B cell (primary cell): Measurements from ENCODE around the gene HERPUD1. TPM values are rescaled to one million over a fixed set of nuclear protein-coding genes. Genes with fewer than 3 reads are reported as not detected.

Source experiments
- ATAC-seq: fragments of 200-7000 bp; cut with Tn5 transposase; one replicate; pipeline ENCODE4 v1.10.0; 2021; ENCODE audit warnings: low read depth, mild to moderate bottlenecking, moderate number of reproducible peaks, moderate library complexity
- CTCF ChIA-PET: fragments of 350-600 bp; sonication (Branson Sonifier 250); formaldehyde crosslinking; loops from one replicate; lab custom pipeline; 2021; ENCODE audit warnings: antibody characterized with exemption, inconsistent platforms; lab: Charles Lee
- POLR2A ChIA-PET: fragments of 350-600 bp; sonication (Branson Sonifier 250); formaldehyde crosslinking; loops from one replicate; lab custom pipeline; 2021; ENCODE audit warnings: antibody characterized with exemption; lab: Charles Lee
- DNase-seq: peaks from one replicate; pipeline ENCODE4 v3.0.0; 2013
- H2AFZ ChIP-seq: 2 replicates; pipeline ENCODE4 v1.6.1; 2012; ENCODE audit warnings: mild to moderate bottlenecking, low read depth, low read length; ENCODE audit not compliant: insufficient read depth, poor library complexity, severe bottlenecking
- H3K27ac ChIP-seq, 2 donors: 1 replicate in 1 of 2; 2 replicates in 1 of 2; pipeline ENCODE4 v1.5.1; 2012 to 2013; ENCODE audit warnings: low read length in 2 of 2, mild to moderate bottlenecking in 2 of 2, moderate library complexity in 1 of 2
- H3K27me3 ChIP-seq, 4 experiments: fragments of 200-600 bp in 1 of 4; sonication (generic) in 1 of 4; replicated peaks in 1 of 4; 1 replicate in 2 of 4; 2 replicates in 2 of 4; pipeline versions ENCODE4 v1.6.1 to v1.7.0; 2013 to 2016; ENCODE audit warnings: low read length in 3 of 4, mild to moderate bottlenecking in 2 of 4, mixed read lengths in 1 of 4, moderate library complexity in 1 of 4; ENCODE audit not compliant: insufficient read depth in 4 of 4, control insufficient read depth in 3 of 4; ENCODE audit errors: control extremely low read depth in 1 of 4
- H3K36me3 ChIP-seq, 2 experiments: replicated peaks in 1 of 2; 1 replicate in 1 of 2; 2 replicates in 1 of 2; pipeline versions ENCODE4 v1.6.1 to v1.7.1; 2013; ENCODE audit warnings: low read length in 1 of 2; ENCODE audit not compliant: insufficient read depth in 2 of 2, control insufficient read depth in 1 of 2; ENCODE audit errors: control extremely low read depth in 1 of 2, extremely low read depth in 1 of 2
- H3K4me1 ChIP-seq, 2 donors: fragments of 200-600 bp in 1 of 2; sonication (generic) in 1 of 2; 1 replicate in 1 of 2; 2 replicates in 1 of 2; pipeline versions ENCODE4 v1.5.1 to v1.6.1; 2013 to 2017; ENCODE audit warnings: low read length in 2 of 2; ENCODE audit not compliant: control insufficient read depth in 2 of 2, insufficient read depth in 2 of 2
- H3K4me2 ChIP-seq: replicated peaks from 2 replicates; pipeline ENCODE3; 2012; ENCODE audit warnings: mild to moderate bottlenecking, low read depth, low read length; ENCODE audit not compliant: poor library complexity, severe bottlenecking
- H3K4me3 ChIP-seq, 5 experiments: fragments of 200-600 bp in 1 of 5; sonication (generic) in 1 of 5; 1 replicate in 3 of 5; 2 replicates in 2 of 5; pipeline versions ENCODE4 v1.5.1 to v1.7.0; 2011 to 2016; ENCODE audit warnings: low read length in 4 of 5, mild to moderate bottlenecking in 4 of 5, low read depth in 2 of 5, control low read depth in 1 of 5, moderate library complexity in 1 of 5; ENCODE audit not compliant: insufficient read depth in 1 of 5; ENCODE audit errors: control extremely low read depth in 1 of 5, extremely low read depth in 1 of 5
- H3K79me2 ChIP-seq: fragments of 200-600 bp; sonication (generic); one replicate; pipeline ENCODE4 v1.6.0; 2016; ENCODE audit warnings: low read length; ENCODE audit not compliant: control insufficient read depth, insufficient read depth
- H3K9ac ChIP-seq: fragments of 200-600 bp; sonication (generic); 2 replicates; pipeline ENCODE4 v1.6.1; 2017; ENCODE audit warnings: mild to moderate bottlenecking, low read length, moderate library complexity
- H3K9me3 ChIP-seq, 3 donors: one replicate each; pipeline versions ENCODE4 v1.6.1 to v1.7.1; 2013; ENCODE audit warnings: low read length in 2 of 3; ENCODE audit not compliant: control insufficient read depth in 2 of 3, insufficient read depth in 1 of 3; ENCODE audit errors: control extremely low read depth in 1 of 3
- H4K20me1 ChIP-seq: 2 replicates; pipeline ENCODE4 v1.6.0; 2012; ENCODE audit warnings: mild to moderate bottlenecking, low read length; ENCODE audit not compliant: insufficient read depth, control insufficient read depth, poor library complexity, severe bottlenecking
- H3K27ac Mint-ChIP-seq: one replicate; pipeline ENCODE4 v1.8.0; 2021; ENCODE audit warnings: mixed read lengths
- H3K27me3 Mint-ChIP-seq: one replicate; pipeline ENCODE4 v1.8.0; 2021; ENCODE audit warnings: mixed read lengths
- H3K4me1 Mint-ChIP-seq: one replicate; pipeline ENCODE4 v1.8.0; 2021; ENCODE audit warnings: mixed read lengths
- H3K4me3 Mint-ChIP-seq: one replicate; pipeline ENCODE4 v1.8.0; 2021; ENCODE audit warnings: mixed read lengths
- H3K9me3 Mint-ChIP-seq: one replicate; pipeline ENCODE4 v1.8.0; 2022; ENCODE audit warnings: mixed read lengths; ENCODE audit not compliant: insufficient read depth
- EZH2 ChIP-seq: IDR thresholded peaks from 2 replicates; pipeline ENCODE4 v1.6.1; 2012; ENCODE audit warnings: borderline replicate concordance, low read depth, mild to moderate bottlenecking, moderate library complexity, low read length; ENCODE audit not compliant: insufficient read depth, poor library complexity, severe bottlenecking
- WGBS: methylation state at CpG from one replicate; pipeline ENCODE4 v1.1.5; 2013; ENCODE audit warnings: missing lambda C conversion rate; ENCODE audit not compliant: insufficient coverage; 5-methylcytosine and 5-hydroxymethylcytosine counted together
- intact Hi-C: fragments of 100-400 bp; cut with micrococcal nuclease; formaldehyde crosslinking; loops from one replicate; pipeline ENCODE4 v1.10.0; 2022
- polyA plus RNA-seq: library from polyadenylated mRNA; depleted of rRNA; stranded (reverse); fragments of >200 nt; gene quantifications from 2 replicates; pipeline ENCODE4 v1.2.3, GENCODE V29; 2012
- total RNA-seq, 2 donors: library from RNA; stranded (reverse); fragments of 120-200 nt in 1 of 2; gene quantifications; 1 replicate in 1 of 2; 2 replicates in 1 of 2; pipeline versions ENCODE4 v1.2.3 to v1.2.4, GENCODE V29; 2013 to 2022
- TF ChIP-seq, protein P1 (sequence below): fragments of 200-600 bp; IDR thresholded peaks from one replicate; pipeline ENCODE4 v1.8.0; 2022; ENCODE audit warnings: antibody characterized with exemption, mild to moderate bottlenecking

Gene HERPUD1
- total and polyA plus RNA-seq, 2 donors (not counting 1 experiment from before 2014, with no cell fraction given) = 273 to 1,041 TPM

DNA sequence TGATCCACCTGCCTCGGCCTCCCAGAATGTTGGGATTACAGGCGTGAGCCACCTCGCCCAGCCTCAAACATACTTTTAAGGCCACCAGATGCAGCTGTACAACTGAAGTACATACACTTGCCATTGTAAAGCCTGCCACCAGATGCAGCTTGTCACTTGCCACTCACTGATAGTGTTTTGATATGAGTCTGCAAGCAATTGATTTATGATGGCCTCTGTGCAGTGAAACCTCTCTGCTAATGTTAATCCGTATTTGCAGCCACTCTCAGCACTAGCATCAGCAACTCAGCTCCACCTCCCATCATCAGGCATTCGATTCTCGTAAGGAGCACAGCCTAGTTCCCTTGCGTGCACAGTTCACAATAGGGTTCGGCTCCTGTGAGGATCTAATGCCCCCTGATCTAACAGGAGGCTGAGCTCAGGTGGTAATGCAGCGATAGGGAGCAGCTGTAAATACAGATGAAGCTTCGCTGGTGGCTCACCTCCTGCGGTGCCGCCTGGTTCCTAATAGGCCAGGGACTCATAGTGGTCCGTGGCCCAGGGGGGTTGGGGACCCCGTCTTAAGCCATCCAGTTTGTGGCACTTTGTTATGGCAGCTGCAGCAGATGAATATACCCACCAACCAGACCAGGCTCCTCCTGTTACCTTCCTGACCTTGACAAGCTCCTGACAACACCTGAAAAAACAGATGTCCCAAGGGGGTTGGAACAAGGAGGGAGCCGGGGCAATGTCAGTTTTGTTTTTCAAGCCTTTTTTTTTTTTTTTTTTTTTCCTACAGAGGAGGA lies 1.3 kb upstream of the HERPUD1 start:
- intact Hi-C loops = loop anchor here (1.0 to 10.0 kb wide), 6 partner anchors 13 to 503 kb away; partner anchors contain the start of genes AMFR and ARL2BP
- Histone ChIP-seq H3K27ac (peak overlapping the region; percentile 98 to 99), H3K4me1 (peaks cover 53 to 57% of the 10 kb centered on the region in 2 donors), H3K79me2 (peaks cover 40% of the 10 kb centered on the region), H2AFZ (peak overlapping the region; percentile 66), H3K9me3 (no peaks in the 10 kb centered on the region), H3K27me3 (no peaks in the 10 kb centered on the region), H3K4me2 (peak overlapping the region; percentile 79), H3K36me3 (peaks cover 6 to 21% of the 10 kb centered on the region in 2 experiments), H3K9ac (peak overlapping the region; percentile 91), H4K20me1 (peaks cover 36% of the 10 kb centered on the region), H3K4me3 (peak overlapping the region in 1 of 5 experiments; percentile 88)
- H3K4me3 Mint-ChIP-seq = peak overlapping the region; percentile 92
- H3K9me3 Mint-ChIP-seq = no peaks in the 10 kb centered on the region
- POLR2A ChIA-PET = interaction anchor here (0.7 to 7.7 kb wide), 10 partner anchors 11 to 111 kb away, joined by 3 to 108 read pairs (median 10); no protein-coding TSS in a partner anchor
- peaks cover 44% of the 10 kb centered on the region for H3K4me1 Mint-ChIP-seq
- whole genome bisulfite sequencing = 90% methylated on average over 11 of the region's 15 CpGs
- no peak for ATAC-seq
- H3K27me3 Mint-ChIP-seq = no peaks in the 10 kb centered on the region
- TF ChIP-seq, protein P1, sequence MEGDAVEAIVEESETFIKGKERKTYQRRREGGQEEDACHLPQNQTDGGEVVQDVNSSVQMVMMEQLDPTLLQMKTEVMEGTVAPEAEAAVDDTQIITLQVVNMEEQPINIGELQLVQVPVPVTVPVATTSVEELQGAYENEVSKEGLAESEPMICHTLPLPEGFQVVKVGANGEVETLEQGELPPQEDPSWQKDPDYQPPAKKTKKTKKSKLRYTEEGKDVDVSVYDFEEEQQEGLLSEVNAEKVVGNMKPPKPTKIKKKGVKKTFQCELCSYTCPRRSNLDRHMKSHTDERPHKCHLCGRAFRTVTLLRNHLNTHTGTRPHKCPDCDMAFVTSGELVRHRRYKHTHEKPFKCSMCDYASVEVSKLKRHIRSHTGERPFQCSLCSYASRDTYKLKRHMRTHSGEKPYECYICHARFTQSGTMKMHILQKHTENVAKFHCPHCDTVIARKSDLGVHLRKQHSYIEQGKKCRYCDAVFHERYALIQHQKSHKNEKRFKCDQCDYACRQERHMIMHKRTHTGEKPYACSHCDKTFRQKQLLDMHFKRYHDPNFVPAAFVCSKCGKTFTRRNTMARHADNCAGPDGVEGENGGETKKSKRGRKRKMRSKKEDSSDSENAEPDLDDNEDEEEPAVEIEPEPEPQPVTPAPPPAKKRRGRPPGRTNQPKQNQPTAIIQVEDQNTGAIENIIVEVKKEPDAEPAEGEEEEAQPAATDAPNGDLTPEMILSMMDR = no peak
- TF ChIP-seq EZH2 = no peak
- CTCF ChIA-PET = interaction anchor here (0.5 to 10.8 kb wide), 13 partner anchors 11 to 115 kb away, joined by 3 to 140 read pairs (median 4); partner anchors contain the start of gene SLC12A3
- no peak for DNase-seq
- peak overlapping the region; percentile 96 for H3K27ac Mint-ChIP-seq
